ENCODE data around the gene GTSE1.

Gene GTSE1

GRCh38 chr22:46367707-46368191, 71.1 kb downstream of the GTSE1 start:
- DNase-seq (ENCODE audit: insufficient read length, low spot score) = peak; percentile 62
- FAIRE-seq = no peak
- peak; percentile 83 for TF ChIP-seq CTCF (IDR thresholded peaks at IDR 0.05; ENCODE audit: insufficient read depth, missing control alignments)

- FAIRE-seq (no peak), DNase-seq (ENCODE audit: insufficient read length, low spot score) (no peak)
- TF ChIP-seq CTCF (IDR thresholded peaks at IDR 0.05; ENCODE audit: insufficient read depth, missing control alignments) = no peak
Observed at GRCh38 chr22:46368422-46368821, 71.8 kb downstream of the GTSE1 start.

DNA sequence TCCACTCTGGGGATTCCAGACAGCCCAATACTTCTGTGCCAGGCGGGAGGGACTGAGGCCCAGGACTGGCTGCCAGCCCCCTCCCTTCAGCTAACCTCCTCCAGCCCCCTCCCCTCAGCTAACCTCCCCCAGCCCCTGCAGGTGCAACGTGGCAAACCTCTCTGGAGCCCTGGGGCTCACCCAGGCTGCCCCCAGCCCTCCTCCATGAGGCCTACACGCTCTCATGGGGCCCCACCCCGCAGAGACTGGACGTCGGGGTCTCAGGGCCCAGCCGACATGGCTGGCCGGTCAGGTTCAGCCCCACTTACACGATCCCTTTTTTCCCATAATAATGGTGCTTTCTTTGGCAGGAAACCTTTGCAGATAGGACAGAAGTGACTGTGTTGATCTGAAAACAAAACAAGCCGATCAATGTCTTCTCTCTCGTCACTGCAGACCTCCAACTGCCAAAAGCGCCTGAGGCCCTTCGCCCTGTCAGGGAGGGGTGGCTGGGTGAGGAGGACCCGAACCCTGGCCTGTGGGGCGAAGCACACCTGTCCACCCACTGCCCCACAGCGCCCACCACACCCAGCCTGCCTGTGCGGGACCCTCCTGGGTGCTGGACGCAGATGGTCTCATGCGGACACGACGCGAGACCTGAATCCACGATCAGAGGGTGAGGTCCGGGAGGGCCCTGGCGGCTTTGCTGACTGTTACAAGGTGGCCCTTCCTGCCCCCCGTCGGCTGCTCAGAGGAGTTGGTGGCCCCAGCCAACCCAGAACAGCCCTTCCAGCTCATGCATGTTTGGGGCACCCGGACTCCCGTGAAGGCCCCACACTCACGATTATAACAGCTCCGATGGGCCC, 72.4 kb downstream of the GTSE1 start:
- no peak for FAIRE-seq
- DNase-seq (ENCODE audit: insufficient read length, low spot score) = no peak
- no peak for TF ChIP-seq CTCF (IDR thresholded peaks at IDR 0.05; ENCODE audit: insufficient read depth, missing control alignments)

- DNase-seq (ENCODE audit: insufficient read length, low spot score) = no peak
- FAIRE-seq = no peak
- TF ChIP-seq CTCF (IDR thresholded peaks at IDR 0.05; ENCODE audit: insufficient read depth, missing control alignments) = no peak
Observed at GRCh38 chr22:46369716-46370583, 73.3 kb downstream of the GTSE1 start.

- TF ChIP-seq CTCF (IDR thresholded peaks at IDR 0.05; ENCODE audit: insufficient read depth, missing control alignments) = no peak
- FAIRE-seq (no peak), DNase-seq (ENCODE audit: insufficient read length, low spot score) (no peak)
Observed at GRCh38 chr22:46370584-46371291, 74.1 kb downstream of the GTSE1 start.

- TF ChIP-seq CTCF (IDR thresholded peaks at IDR 0.05; ENCODE audit: insufficient read depth, missing control alignments) = no peak
- no peak for FAIRE-seq
- no peak for DNase-seq (ENCODE audit: insufficient read length, low spot score)
Observed at GRCh38 chr22:46371623-46372226, 75.1 kb downstream of the GTSE1 start.

All from D721Med (cell line).